Omental fat pad (tissue), 4 donors: ENCODE data around the gene SHB. TPM values are rescaled to one million over a fixed set of nuclear protein-coding genes. Genes with fewer than 3 reads are reported as not detected.

Experiments
- ATAC-seq: fragments of 150-250 bp; one replicate; pipeline ENCODE4 v1.9.1; 2016; ENCODE audit warnings: mild to moderate bottlenecking, moderate library complexity; ENCODE audit not compliant: low FRiP score
- DNase-seq: peaks from one replicate; pipeline ENCODE4 v3.0.0-alpha.2; 2019; ENCODE audit warnings: low spot score
- total RNA-seq, 4 donors: library from RNA; depleted of rRNA; stranded (reverse); fragments of >200 nt; gene quantifications; one replicate each; pipeline ENCODE4 v1.1.0, GENCODE V29; 2016
- TF ChIP-seq, protein P1 (sequence below), 3 donors: fragments of 450-650 bp; IDR thresholded peaks; one replicate each; pipeline ENCODE4 v1.5.1; 2016 to 2017; ENCODE audit warnings: antibody characterized with exemption in 3 of 3, mild to moderate bottlenecking in 3 of 3, moderate library complexity in 2 of 3

The SHB gene
- total RNA-seq, 4 donors from 2014 or later = 10.4 to 61.6 (median 20.7) TPM

DNA sequence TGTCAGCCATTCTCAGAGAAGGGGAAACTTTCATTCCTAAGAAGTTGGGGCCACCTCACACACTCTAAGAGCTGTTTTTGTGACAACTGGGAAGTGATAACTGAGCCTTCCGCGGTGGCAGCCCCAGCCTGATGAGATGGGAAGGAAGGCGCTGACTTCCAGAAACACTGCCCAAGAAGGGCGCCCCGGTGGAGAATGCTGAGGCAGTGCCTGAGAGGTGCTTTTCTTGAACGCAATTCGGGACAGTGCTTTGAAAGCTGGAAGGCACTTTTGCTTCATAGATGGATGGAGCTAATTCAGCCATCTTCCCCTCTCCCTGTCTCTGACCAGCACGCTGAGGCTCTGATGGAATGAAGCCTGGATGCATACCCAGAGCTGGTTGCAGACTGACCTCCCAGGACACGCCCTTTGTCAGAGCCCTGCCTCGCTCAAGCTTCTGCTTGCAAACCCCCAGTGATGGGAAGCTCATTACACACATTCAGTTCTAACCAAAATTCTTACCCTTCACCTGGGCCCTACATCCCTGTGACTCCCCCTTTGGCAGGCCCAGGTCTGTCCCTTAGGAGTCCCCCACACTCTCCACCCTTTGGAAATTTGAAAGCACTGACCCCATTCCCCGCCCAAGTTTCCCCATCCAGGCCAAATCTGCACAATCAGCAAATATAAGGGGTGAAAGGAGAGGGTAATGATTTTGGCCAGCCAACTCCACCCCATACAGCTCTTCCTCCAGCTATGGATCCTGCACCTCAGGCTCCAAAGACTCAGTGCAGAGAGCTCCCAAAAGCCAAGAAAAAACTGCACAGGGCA is 98.5 kb downstream of the SHB start:
- no peak for DNase-seq
- ATAC-seq = no peak
- TF ChIP-seq, protein P1, sequence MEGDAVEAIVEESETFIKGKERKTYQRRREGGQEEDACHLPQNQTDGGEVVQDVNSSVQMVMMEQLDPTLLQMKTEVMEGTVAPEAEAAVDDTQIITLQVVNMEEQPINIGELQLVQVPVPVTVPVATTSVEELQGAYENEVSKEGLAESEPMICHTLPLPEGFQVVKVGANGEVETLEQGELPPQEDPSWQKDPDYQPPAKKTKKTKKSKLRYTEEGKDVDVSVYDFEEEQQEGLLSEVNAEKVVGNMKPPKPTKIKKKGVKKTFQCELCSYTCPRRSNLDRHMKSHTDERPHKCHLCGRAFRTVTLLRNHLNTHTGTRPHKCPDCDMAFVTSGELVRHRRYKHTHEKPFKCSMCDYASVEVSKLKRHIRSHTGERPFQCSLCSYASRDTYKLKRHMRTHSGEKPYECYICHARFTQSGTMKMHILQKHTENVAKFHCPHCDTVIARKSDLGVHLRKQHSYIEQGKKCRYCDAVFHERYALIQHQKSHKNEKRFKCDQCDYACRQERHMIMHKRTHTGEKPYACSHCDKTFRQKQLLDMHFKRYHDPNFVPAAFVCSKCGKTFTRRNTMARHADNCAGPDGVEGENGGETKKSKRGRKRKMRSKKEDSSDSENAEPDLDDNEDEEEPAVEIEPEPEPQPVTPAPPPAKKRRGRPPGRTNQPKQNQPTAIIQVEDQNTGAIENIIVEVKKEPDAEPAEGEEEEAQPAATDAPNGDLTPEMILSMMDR (IDR thresholded peaks at IDR 0.05) = no peak

DNA sequence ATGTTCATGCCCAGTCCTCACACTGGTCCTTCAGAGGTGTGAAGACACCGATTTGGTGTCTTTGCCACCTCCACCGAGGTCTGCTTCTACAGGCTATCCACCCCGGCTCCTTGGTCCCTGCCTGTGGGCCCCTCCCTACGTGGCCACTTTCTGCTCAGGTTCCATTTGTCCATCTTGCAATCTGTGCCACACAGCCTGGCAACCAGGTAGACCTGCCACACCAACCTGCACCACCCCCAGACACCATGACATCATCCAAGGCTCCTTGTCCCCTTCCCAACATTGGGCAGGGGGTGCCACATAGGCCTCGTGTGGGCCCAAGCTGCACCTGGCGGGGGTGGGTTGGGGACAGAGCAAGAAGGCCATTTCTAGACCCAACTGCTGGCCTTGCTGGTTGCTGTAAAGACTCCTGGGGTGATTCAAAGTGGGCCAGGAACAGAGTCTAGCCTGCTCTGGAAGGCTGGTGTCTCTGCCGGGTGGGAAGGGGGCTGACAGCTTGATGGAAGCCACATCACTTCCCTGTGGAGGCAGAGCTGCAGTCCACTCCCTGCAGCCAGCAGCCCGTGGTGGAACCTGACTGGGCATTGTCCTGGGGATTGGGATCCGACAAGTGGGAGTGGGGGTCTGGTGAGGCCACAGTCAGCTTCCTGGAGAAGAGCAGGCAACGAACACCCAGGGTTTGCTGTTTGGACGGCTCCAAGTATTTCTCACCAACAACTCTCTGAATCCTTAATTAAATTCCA is 99.3 kb downstream of the SHB start:
- no peak for ATAC-seq
- TF ChIP-seq, protein P1 (IDR thresholded peaks at IDR 0.05) = no peak
- DNase-seq = no peak

DNA sequence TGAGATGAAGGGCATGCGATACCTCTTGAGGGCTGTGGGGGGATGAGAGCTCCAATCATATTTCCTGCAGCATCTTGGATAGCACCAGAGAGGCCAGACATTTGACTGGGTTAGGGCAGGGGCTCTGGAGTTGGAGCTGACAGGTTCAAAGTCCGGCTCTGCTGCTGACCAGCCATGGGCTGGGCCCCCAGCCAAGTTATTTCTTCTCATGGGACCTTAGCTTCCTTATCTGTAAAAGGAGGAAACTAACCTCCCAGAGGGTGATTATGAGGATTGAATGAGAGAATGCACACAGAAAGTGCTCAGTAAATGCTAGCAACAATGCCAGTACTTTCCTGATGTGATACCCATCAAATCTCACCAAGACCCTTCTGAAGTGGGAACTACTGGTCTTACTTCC is 99.9 kb downstream of the SHB start:
- DNase-seq (no peak), ATAC-seq (no peak)
- TF ChIP-seq, protein P1 (IDR thresholded peaks at IDR 0.05) = no peak

DNA sequence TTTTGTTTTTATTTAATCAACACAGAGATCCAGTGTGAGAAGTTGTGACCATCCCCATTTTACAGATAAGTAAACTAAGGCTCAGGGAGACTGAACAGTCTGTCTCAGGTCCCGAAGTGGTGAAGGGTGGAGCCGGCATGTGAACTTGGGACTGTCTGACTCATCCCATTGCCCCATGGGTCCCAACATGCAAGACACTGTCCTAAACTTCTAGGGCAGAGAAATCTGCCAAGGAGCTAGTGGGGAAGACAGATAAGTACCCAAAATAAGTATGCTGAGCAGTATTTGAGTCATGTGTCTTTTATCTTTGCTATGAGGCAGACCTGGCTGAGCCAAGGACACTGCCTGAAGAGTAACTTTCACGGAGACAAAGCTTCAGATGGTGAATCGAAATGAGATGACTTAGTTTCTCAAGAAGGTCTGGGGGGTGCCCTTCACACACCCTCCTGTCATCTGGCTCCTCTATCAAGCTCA is 100.8 kb downstream of the SHB start:
- TF ChIP-seq, protein P1 (IDR thresholded peaks at IDR 0.05) = no peak
- DNase-seq = no peak
- ATAC-seq = peak; percentile 1

DNA sequence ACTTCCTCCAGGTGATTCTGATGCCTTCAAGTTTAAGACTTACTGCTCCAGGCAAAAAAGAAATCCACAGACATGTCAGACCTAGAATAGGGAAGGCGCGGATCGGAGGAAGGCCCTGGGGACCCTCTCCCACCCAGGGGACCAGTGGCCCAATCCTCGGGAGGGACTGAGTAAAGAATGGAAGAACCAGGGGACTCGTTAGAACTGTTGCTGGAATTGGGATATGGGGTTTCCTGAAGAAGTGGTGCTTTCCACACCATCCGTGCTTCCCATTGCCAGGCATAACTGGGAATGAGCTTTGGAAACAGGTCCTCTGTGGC is 101.3 kb downstream of the SHB start:
- no peak for DNase-seq
- TF ChIP-seq, protein P1 (IDR thresholded peaks at IDR 0.05) = no peak
- ATAC-seq = no peak

DNA sequence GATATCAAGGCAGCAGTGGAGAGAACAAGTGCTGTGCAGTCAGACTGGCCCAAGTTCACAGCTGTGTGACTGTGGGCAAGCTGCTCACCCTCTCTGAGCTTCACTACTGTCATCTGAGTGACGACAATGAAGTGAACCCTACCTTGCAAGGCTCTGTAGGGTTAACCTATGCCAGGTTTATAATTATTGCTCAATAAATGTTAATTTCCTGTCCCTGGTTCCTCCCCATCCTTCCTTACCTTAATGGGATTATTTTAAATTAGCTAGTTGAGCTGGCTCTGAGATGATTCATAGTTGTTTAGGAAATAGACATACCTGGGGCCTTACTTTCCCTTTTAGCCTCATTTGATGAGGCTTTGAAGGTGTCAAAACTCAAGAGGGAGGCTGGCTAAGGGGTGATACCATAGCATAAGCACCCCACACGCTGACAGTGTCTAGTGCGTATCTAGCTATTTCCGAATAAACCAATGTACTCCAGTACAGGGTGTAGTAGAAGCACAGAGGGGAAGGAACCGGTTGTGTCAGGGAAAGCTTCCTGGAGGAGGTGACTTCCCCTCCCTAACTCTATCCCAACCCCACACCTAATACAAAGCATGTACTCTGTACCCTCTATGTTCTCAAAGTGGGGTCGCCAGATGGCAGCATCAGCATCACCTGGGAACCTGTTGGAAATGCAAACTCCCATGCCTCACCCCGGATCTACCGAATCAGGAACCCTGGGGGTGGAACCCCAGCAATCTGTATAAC is 101.8 kb downstream of the SHB start:
- DNase-seq = no peak
- no peak for ATAC-seq
- TF ChIP-seq, protein P1 (IDR thresholded peaks at IDR 0.05) = no peak
